PC-3 (cell line): ENCODE data around the gene CETN2.

Source experiments
- CTCF ChIP-seq: fragments of 300-600 bp; sonication (generic); conservative IDR thresholded peaks from 2 replicates; pipeline ENCODE4 v1.5.1; 2017; ENCODE audit warnings: antibody characterized with exemption, low read depth, mild to moderate bottlenecking, low read length
- EZH2 ChIP-seq: fragments of 300-600 bp; sonication (generic); IDR thresholded peaks from one replicate; pipeline ENCODE4 v1.6.1; 2017; ENCODE audit warnings: antibody characterized with exemption, mild to moderate bottlenecking, low read length; ENCODE audit not compliant: unreplicated experiment
- EZH2phosphoT487 ChIP-seq: fragments of 300-600 bp; sonication (generic); IDR thresholded peaks from 2 replicates; pipeline ENCODE4 v1.6.1; 2018; ENCODE audit warnings: mild to moderate bottlenecking, antibody characterized with exemption, low read length, borderline replicate concordance

GRCh38 chrX:152845618-152846240 lies 15.2 kb upstream of the CETN2 start:
- no peak for TF ChIP-seq CTCF
- TF ChIP-seq EZH2phosphoT487, result no peak
- no peak for TF ChIP-seq EZH2
